Right lung (tissue), 5 donors: ENCODE data around the gene DNAJC21. TPM values are rescaled to one million over a fixed set of nuclear protein-coding genes. Genes with fewer than 3 reads are reported as not detected.

Source experiments
- DNase-seq, 2 donors: peaks; one replicate each; pipeline ENCODE4 v3.0.0-alpha.2; 2013
- polyA plus RNA-seq, 5 donors: library from polyadenylated mRNA; unstranded; fragments of 120-200 nt; gene quantifications; one replicate each; pipeline versions ENCODE4 v1.2.1 to v1.2.3, GENCODE V29; 2013; ENCODE audit warnings: inconsistent platforms in 1 of 5, low replicate concordance in 1 of 5; ENCODE audit not compliant: insufficient read length in 5 of 5, insufficient read depth in 1 of 5

Gene DNAJC21
- polyA plus RNA-seq, 5 donors, result 49.8 to 71.5 (median 63.2) TPM

GRCh38 chr5:34976347-34976746 is 47.0 kb downstream of the DNAJC21 start:
- no peak for DNase-seq

- DNase-seq, result no peak
Measured at GRCh38 chr5:34977934-34978613, 48.7 kb downstream of the DNAJC21 start.

DNA sequence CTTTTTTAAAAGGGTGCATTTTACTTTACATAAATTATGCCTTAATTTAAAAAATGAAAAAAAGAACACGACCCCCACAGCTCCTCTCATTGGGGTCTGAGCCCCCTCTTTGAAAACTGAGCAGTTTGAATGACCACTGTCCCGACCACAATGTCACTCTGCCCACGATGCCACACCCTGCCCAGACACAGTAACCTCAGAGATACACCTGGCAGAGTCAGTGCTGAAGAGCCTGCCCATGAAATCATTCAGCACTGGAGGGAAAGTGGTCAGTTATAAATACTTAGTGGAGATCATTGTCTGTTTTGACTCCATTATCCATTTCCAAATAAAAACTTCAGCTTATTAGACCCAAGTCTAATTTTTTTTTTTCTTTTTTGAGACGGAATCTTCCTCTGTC is 49.3 kb downstream of the DNAJC21 start:
- DNase-seq, result no peak

- no peak for DNase-seq
Measured at GRCh38 chr5:34982823-34983222, 53.5 kb downstream of the DNAJC21 start.

DNA sequence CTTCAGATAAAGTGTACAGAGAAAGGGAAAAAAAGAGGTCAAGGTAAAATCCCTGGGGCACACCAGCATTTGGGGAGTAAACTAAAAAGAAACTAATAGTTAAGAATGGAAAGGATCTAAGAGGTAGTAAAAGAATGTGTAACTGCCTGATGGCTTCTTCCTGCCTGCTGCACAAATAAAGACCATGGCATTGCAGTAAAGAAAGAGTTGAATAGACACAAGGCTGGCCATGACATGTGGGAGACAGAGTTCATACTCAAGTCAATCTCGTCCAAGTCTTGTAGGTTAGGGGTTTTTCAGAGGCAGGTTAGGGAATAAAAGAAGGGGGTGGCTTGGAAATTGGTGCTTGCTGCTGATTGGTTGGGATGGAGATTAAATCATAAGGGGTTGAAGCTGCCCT is 57.6 kb downstream of the DNAJC21 start:
- no peak for DNase-seq

DNA sequence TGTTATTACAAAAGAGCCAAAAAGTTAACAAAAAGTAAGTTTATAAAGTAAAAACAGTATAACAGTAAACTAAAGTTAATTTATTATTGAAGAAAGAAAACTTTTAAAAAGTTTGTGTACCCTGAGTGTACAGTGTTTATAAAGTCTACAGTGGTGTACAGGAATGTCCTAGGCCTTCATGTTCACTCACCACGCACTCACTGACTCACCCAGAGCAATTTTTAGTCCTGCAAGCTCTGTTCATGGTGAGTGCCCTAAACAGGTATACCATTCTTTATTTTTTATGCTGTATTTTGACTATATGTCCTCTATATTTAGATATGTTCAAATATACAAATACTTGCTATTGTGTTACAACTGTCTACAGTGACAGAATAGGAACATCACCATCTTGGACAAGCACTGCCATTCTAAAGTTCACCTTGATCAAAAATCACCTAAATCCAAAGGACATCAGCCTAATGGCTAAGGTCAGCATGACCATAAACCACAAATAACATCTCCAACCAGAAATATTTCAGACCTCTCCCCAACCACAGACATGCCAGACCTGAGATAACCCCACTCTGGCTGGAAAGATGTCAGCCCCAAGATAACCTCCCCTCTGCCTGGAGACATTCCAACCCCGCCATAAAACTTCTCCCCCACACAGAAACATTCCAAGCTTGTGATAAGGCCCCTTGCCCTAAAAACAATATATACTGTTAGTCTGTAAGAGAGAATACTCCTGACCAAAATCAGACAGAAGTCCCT is 62.3 kb downstream of the DNAJC21 start:
- no peak for DNase-seq

- DNase-seq, result no peak
Measured at GRCh38 chr5:34993951-34994350, 64.6 kb downstream of the DNAJC21 start.

DNA sequence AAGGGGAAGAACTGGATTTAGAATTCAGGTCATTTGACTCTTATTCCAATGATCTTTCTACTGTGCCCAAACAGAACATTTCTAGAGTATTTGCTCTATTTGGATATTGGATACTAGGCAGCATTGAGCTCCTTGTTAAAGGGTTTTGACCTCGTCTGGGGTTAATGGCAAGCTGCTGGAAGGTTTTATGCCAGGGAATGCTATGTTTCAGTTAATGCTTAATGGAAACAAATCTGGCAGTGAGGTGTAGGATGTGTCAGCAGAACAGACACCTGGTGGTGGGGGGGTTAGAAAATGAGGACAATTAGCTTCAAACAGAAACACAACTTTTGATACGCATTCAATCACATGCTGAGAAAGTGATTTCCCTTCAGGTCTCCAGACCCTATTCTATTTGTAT is 66.9 kb downstream of the DNAJC21 start:
- no peak for DNase-seq

DNA sequence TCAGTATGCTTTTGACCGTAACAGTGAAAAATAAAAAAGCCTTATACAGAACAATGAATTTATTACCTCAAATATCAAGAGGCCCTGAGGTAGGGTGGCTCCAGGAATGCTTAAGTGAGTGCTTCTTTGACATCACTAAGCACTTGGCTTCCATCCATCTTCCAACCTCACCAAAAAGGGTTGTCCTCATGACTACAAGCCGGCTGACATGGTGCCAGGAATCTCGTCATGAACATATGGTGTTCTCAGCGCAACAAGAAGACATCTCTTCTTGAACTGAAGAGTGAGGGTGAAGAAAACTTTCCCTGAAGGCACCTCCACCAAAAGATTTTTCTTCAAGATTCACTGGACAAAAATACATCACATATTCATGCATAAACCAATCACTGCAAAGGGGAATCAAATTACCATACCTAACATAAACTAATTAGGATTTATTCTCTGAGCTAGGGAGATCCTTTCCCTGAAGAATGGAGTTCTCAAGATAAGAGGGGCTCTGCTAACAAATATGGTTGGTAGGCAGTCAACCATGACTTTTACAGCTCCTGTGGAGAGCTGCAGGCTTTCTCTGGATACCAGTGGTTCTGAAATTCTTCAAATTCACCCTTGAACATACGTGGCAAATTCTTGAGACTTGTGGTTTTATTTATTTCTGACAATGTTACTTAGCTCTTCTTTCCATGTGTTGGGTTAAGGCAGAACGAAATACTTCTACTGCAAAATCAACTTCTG is 68.9 kb downstream of the DNAJC21 start:
- DNase-seq, result no peak

GRCh38 chr5:35001842-35002241 is 72.5 kb downstream of the DNAJC21 start:
- DNase-seq, result no peak

GRCh38 chr5:35002459-35002858 is 73.1 kb downstream of the DNAJC21 start:
- no peak for DNase-seq

DNA sequence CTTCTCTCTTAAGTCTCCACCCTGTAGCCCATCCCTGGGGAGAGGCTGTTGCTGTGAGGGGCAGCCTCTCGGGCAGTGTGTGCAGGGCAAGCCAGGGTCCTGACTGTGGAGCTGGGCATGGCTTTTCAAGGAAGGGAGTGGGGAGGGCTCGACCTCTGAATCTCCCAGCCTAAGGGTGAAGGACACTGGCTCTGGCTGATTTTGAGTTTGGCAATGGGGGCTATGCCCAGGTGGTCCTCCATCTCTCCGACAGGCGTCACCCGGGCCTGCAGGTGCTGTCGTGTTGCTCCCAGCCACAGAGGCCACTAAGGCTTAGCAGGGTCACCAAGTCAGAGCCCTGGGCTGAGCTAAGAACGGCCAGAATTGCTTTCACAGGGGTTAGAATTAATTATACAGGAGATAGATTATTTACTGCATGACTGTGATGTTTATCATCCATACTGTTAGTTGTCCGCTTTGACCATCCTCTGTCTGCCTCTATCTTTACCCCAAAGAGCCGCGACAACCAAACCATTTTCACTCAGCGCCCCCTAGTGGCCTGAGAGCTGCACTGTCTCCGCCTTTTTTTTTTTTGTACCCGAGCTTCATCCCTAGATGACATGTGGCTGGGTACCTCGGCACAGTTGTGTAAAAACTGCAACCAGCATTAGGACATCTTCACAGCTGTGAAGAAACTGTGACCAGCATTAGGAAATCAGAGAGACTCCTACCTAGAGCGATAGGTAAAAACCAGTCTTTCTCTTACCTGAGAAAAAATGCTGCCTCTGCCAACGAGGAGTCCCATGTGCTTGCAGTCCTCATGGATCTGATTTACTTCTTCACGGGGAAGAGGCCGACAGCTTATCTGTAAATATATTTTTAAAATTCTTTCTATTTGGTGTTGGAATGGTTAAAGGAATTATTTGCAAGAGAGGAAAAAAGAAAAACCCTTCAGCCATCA is 73.9 kb downstream of the DNAJC21 start:
- peak; percentile 36 to 40 for DNase-seq

GRCh38 chr5:35004200-35004599 is 74.8 kb downstream of the DNAJC21 start:
- DNase-seq, result no peak

- DNase-seq, result no peak
Measured at GRCh38 chr5:35004771-35005170, 75.4 kb downstream of the DNAJC21 start.

Other genes starting within 250 kb of the DNAJC21 start
- gene TTC23L, start 90.4 kb upstream of the DNAJC21 start, polyA plus RNA-seq, result 1 to 10 TPM; 2.7 to 5.0 (median 4.2) TPM
- 10 to 100 TPM; 29.6 to 45.7 (median 39.4) TPM for gene RAD1, start 14.1 kb upstream of the DNAJC21 start, polyA plus RNA-seq
- 10 to 100 TPM; 44.9 to 55.6 (median 51.0) TPM for gene BRIX1, start 13.8 kb upstream of the DNAJC21 start, polyA plus RNA-seq
- gene AGXT2, start 118.4 kb downstream of the DNAJC21 start, polyA plus RNA-seq, result under 1 TPM in 2 of 5 donors, not detected in 3; 0.18 to 0.33 TPM